ENCODE results near the gene P3H2.
"Not testable (repeated sequence)": the region's sequence is repeated elsewhere in the genome, so short reads cannot be mapped to it uniquely, and the experiment has no call there.

P3H2 gene

DNA sequence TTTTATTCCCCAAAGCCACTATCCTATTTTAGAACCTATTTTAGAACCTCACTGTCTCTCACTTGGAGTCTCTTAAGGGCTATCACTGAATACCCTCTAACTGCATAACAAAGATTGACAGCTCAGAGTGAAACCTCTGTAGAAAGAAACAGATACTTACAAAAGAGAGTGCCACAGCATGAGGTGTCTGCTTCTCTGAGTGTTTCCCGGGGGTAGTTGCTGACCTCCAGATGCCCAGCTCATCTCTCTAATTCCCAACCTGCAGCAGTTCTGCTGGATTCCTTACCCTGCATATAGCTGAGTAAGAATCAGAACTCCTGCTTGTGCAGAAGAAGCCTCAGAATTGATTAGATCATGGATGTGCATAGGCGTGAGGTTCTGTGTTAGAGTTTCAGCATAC lies 34.5 kb downstream of the P3H2 start:
- no peak for DNase-seq (ENCODE audit: low read depth, low spot score)

DNA sequence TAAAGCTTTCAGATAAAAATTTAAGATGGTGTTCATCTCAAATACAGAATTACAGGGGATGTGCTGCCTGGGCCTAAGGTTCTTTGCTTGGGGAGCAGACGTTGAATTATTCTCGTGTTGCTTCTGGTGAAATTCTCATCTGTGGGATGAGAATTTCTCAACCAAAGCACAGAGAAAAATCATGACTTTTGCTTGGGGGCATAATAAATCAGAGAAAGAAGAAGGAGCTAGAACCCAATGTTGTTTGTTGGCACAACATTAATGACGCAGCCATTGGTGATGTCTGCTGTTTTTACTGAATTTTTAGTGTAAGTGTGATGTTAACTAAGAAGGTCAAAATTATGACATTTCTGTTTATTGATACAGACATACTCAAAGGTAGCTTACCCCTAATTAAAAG lies 35.7 kb downstream of the P3H2 start:
- DNase-seq (ENCODE audit: low read depth, low spot score), result no peak

DNA sequence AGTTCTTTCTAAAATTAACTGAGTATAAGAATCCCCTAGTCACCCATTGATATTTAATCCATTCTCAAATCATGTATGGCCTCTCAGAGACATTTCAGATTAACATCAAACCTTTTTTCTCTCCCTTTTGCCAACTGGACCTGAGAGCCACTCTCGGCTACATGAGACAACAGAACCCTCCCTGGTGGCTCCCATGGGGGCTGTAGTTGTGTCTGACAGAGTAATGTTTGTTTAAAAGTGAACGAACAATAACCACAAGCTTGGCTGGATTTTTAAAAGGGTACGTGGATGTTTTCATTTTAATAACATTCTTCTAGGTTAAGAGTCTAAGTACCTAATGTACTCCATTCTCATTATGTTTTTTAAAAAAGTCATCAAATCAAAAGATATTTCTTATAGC lies 37.1 kb downstream of the P3H2 start:
- DNase-seq (ENCODE audit: low read depth, low spot score), result no peak

DNA sequence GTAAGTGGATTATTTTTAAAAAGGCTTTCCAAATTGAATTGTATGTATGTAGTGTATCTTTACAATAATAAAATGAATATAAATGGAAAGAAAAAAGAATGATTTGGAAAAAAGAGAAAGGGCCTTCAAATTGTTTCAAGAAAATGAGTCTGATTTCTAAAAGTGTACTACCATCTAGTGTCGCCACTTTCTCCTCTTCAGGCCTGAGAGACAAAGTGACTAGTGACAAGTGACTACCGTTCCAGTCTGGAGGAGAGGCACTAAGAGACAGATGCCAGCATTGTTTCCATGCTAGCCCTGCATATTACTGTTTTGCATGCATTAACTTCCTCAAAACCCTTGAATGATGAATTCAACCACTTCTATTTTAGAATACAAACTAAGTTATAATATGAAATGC lies 39.3 kb downstream of the P3H2 start:
- DNase-seq (ENCODE audit: low read depth, low spot score), result no peak

DNA sequence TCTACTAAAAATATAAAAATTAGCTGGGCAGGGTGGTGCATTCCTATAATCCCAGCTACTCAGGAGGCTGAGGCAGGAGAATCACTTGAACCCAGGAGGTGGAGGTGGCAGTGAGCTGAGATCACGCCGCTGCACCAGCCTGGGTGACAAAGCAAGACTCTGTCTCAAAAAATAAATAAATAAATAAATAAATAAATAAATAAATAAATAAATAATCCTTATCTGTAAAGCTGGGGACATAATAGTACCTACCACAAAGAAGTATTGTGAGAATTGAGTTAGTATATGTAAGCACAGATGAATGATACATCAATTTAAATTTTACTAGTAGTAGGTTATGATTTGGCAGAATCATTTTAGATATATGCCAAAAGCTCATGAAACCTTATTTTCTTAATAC lies 41.5 kb downstream of the P3H2 start:
- DNase-seq (ENCODE audit: low read depth, low spot score), result not testable (repeated sequence)

DNA sequence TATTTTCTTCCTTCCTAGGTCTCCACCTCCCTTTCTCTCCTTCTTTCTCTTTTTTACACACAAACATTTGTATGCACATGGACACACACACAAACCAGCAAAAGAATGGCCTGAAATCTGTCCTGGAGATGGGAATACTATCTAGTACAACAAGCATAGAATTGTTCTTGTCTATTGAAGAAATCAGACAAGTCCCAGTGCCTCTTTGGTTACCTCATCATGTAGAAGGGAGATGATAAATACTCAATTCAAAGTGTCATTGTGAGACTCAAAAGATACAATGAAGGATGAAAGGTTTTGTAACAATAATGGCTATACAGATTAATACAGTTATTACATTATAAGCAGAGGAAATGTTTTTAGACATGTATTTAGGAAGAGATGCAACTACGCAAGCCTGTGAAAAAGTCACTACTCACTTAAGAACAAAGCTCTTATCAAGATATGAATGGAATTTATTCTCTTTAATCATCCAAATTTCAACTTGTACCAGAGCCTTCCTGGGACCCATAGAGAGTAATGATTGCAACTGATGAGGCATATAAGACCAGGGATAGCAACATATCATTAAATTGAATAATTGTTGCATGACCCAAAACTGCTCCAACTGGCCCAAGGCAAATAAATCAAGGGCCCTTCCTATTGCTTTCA lies 43.2 kb downstream of the P3H2 start:
- no peak for DNase-seq (ENCODE audit: low read depth, low spot score)

DNA sequence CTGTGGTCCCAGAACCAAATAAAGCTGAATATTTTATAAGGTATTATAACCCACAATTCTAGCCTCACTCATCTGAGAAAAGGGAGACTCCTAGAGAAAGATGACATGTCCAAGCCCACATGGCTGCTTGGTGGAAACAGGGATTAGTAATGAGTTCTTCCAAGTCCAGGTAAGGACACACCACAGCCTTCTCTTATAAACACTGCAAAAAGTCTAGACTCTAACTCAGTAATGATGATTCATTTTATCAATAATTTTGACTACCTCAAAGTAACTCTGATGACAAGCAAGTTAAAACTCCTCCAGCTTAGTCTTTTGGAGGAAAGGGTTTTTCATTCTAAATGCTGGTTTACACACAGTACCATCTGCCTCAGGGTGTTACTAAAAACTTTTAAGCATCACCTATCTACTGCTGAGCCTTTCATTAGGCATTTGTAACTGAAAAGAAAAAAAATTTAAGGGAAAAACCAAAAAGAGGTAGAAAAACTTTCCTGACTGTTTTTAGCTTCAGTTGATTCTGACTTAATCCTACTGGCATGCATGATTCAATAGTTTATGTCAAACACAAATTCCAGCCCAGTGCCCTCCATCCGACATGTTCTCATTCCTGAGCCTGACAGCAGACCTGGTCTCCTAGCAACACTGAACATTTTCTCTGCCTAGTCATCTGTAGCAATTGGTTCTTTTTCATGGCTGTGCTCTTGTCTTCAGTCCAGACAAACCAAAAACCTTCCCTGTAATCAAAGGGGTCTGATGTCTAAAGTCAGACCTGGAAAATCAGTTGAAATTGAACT lies 43.9 kb downstream of the P3H2 start:
- DNase-seq (ENCODE audit: low read depth, low spot score), result peak; percentile 72

DNA sequence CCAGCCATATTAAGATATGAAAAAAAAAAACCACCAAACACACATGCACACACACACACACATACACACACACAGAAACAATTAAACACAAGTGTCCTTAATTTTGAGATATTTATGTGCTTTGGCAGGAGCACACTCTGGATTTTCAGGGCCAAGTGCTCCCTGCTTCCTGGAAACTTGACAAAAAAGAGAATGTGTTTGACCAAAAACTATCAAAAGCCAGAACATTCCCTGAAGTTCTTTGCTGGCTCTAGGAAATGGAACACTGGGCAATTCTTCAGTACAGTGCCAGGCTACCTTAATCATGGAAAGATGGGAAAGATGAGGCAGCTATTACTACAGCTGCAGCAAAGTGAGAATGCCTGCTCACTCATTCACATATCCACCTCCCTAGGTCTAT lies 44.6 kb downstream of the P3H2 start:
- DNase-seq (ENCODE audit: low read depth, low spot score), result no peak

DNA sequence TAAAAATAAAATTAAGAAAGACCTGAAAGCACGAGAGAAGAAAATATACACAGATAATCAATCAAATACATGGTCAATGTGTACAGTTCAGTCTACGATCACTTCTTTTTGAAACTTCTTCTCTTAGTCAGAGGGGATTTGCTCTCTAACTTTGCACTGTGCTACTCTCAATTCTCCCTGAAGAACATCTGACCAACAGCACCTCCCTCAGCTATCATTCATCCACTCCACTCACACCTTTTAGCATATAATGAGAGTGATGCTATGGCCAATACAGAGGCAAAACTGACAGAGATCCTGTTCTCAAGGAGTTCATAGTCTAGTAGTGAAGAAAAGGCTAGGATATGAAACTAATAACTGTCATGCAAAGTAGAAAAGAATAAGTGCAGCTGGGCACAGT lies 45.9 kb downstream of the P3H2 start:
- DNase-seq (ENCODE audit: low read depth, low spot score), result no peak

DNA sequence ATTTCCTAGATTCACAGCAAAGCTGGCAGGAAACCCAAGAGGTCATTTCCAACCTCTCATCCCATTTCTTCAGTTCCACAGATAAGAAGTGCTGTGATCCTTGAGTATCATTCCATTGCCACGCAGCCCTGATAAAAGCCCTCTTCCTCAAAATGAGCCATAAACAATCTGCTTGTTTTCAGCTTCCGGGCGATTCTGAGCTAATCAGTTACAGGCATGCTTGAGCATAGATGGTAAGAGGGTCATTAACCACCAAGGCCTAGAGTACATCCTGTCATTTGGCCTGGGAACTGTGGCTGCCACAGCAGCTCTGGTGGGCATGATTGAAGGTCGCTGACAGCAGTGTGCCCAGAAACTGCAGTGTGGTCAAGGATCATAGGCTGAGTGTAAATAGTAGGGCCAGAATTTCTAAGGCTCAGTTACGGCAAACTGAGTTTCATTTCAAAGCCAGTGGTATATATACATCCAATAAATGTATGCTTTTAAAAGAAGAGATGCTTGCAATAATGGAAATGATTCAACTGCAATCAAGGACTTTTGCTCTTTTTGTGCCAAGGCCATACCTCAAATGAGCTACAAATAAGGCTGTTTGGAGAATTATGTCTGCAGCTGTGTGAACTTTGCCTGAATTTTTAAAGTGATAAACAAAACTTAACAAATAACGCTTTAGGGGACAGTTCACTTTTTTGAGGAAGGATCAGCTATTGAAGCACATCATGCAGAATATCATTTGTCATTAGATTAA lies 47.3 kb downstream of the P3H2 start:
- DNase-seq (ENCODE audit: low read depth, low spot score), result no peak

DNA sequence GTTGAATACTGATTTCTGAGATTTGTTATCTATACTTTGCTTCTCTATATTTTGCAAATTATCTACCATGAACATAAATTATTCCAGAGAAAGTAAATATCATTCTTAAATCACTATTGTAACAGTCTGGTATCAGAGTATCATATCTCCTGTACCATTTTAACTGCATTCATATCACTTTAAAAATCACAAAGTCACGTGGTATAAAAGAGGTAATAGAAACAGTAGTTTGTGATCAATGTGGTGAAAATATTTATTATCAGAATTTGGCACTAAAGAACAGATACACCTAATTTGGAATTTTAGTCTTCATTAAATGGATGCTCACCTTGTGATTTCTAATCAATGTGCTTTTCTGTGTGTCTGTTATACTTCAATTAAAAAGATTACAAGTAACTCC lies 47.8 kb downstream of the P3H2 start:
- no peak for DNase-seq (ENCODE audit: low read depth, low spot score)

DNA sequence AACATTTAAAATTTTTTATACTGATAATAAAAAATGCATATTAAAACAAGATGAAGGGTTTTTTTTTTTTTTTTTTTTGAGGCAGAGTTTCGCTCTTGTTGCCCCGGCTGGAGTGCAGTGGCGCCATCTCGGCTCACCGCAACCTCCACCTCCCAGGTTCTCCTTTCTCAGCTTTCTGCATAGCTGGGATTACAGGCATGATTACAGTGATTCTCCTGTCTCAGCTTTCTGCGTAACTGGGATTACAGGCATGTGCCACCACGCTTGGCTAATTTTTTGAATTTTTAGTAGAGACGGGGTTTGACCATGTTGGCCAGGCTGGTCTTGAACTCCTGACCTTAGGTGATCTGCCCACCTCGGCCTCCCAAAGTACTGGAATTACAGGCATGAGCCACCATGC lies 48.8 kb downstream of the P3H2 start:
- DNase-seq (ENCODE audit: low read depth, low spot score), result not testable (repeated sequence)

DNA sequence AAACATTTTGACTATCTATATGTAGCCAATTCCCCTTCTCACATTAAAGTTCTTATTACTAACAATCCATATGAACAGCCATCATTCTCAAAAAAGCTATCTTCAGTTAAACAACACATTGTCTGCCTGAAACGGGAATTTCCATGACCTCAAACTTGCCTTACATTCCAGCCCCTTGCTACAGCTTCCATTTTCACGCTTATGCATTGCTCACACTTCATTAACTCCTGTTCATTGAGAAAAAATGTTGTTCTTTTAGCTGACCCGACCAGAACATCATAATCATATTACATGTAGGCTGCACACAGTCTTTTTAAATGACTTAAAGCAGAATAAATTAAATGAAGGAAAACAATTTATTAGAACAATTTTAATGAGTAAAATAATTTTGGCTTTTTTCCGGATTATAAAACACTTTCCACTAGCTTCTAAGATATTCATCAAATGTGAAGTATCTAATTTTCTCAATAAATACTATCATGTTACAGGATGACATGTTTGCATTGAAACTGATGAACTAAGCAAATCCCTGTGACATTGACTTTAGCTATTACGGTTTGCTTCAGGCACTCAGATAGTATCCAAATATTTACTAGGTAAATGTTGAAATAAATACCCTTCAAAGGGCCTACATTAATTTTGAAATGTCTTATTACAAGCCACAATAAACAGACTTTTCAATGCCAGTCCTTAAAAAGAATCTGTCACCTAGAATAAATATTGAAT lies 49.9 kb downstream of the P3H2 start:
- no peak for DNase-seq (ENCODE audit: low read depth, low spot score)

DNA sequence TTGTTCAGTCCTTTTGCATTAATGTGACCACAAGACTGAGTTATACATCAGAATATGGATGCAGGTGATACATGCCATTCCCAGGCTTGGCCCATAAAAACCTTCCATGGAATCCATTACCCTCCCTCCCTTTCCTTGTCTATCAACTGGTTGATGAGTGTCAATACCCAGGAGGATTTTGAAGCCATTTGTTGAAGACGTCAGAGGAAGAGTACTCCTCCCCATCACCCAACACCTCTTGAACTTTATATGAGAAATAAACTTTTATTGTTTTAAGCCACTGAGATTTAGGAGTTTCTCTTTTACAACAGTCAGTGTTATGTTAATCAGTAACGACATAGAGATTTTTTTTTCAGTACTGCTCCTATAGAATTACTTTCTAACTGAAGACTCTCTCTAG lies 55.5 kb downstream of the P3H2 start:
- no peak for DNase-seq (ENCODE audit: low read depth, low spot score)

DNA sequence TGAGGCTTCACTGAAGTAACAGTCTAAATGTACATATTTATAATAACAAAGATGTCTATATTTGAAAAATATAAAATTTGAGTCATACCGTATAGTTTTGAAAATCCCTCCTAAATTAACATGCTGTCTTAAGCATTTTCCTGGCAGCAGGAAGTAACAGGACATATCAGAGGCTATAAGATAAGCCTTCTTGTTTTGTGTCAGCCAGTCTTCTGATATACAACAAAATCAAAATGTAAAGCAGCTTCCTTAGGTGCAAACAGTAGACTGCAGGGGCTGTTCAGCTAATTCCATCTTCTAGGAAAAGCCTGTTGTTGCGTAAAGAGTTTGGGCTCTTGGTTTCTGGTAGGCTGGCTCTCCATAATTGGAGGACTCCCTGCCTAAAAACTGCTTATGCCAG lies 56.0 kb downstream of the P3H2 start:
- no peak for DNase-seq (ENCODE audit: low read depth, low spot score)

DNA sequence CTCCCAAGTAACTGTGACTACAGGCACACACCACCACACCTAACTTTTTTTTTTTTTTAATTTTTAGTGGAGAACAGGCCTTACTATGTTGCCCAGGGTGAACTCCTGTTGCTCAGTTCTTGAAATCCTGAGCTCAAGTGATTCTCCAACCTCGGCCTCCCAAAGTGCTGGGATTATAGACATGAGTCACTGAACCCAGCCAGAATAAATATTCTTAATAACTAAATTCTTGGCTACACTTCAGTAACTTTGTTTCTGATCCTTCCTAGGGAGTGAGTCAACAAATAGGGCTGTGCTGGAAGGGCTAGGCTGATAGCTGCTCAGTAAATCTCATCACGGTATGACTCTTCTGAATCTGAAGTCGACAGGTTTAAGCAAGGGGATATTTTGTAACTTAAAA lies 56.6 kb downstream of the P3H2 start:
- peak; percentile 67 for DNase-seq (ENCODE audit: low read depth, low spot score)

DNA sequence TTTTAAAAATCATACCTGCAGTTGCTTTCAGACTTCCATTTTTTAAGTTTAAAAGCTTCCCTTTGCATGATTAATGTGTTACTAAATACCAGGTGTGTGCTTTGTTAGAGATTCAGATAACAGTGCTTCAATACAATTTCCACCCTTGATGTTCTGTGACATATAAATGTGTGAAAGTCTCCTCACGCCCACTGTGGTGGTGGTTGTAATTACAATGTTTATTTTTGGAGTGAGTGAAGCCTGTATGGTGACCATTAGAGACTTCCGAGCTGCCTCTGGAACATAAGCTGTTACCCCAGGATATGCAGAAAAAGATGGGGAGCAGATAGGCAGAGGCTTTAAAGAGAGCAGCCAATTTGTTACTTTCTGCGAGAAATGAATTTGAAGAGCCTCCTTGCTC lies 57.2 kb downstream of the P3H2 start:
- no peak for DNase-seq (ENCODE audit: low read depth, low spot score)

DNA sequence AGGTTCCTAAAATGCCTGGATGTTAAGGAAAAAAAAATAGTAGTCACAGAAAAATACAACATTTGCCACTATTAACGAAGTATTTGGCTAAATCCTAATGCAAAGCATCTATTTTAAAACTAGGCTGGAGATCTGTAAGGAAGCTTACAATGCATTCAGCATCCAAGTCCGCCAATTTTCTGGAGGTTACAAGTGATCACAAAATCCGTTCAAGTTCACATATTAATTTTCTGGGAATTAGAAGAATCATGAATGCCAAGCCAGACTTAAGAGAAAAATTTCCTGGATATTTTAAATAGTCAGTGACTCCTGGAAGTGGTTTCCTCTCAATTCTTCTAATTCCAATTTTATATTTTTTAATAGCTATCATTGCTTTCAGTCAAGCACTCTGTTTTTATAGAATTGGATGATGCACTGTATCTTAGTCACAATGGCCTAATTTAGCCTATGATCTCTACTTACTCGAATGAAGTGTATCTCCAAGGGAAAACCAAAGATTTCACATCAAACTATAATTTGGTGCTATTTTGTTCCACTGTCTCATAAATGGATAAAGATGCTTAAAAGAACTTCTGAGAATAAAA lies 60.4 kb downstream of the P3H2 start:
- DNase-seq (ENCODE audit: low read depth, low spot score), result no peak

DNA sequence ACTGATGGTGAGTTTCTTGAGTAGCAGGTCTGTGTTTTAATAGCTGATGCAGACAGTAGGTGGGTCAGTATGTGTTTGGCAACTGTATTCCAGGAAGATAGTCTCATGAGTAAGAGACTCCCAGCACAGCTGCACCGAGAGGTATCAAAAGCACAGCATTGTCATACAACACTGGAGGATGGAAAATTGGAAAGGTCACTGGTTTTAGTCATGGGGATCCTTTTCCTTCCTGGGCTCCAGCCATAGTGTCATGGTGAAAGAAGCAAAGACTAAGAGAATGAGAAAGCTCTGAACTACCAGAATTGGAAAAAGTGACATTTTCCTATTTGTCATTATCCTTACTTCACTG lies 61.5 kb downstream of the P3H2 start:
- DNase-seq (ENCODE audit: low read depth, low spot score), result no peak

DNA sequence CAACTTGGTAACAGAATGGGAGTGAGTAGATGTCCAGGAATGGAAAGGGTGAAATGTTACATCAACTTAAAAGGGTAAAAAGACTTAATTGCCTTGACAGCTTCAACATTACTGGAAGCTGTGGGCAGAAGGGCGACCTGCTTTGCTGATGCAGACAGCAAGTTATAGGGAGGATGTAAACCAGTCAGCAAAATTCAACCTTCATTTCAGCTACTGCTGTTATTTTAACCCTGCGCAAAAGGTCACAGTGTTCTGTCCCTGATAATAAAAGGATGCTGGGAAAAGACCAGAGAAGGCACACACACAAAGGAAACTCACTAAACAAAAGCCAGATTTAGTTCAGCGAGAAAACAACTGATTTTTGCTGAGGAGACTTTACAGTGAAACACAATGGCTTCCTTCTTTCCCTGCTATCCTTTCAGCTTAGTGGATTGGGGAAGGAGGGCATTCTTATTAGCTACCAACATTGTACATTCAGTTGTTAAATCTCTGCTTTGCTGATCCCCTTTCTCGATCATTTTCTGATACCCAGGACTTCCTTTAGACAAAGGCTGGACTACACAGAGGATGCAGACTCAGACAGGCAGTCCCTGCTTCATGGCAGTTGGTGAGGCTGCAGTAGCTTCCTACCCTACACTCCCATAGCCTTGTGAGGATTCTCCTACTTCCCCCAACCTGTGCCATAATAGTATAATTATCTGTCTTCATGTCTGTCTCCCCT lies 62.0 kb downstream of the P3H2 start:
- DNase-seq (ENCODE audit: low read depth, low spot score), result no peak

DNA sequence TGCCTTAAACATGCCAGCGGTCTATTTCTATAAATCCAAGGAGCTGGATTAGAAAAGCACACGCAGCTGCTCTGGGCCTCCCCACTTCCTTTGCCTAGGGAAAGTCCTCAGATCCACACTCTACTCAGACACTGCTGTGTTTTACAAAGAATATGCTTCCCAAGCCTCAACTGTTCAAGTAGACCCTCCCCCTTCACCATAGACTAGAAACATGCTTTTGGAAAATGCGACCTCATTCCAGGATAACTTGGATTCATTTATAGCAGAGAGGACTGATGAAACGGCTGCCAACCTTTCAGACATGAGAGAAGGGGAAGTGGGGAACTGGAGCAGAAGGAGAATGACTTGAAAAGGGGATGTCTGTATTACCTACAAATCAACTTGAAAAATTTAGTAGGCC lies 64.0 kb downstream of the P3H2 start:
- DNase-seq (ENCODE audit: low read depth, low spot score), result no peak

Data from smooth muscle cell of the brain vasculature (primary cell).